Retina (tissue), 1 donor: ENCODE measurements around the gene ECT2L.
A peak's percentile ranks its signal among the peaks of the same experiment; 100 is the strongest.

Experiments
- DNase-seq: peaks from one replicate; pipeline ENCODE4 v3.0.0-alpha.2; 2016

The ECT2L gene

GRCh38 chr6:138806889-138807288 is 11.0 kb downstream of the ECT2L start:
- DNase-seq = no peak

DNA sequence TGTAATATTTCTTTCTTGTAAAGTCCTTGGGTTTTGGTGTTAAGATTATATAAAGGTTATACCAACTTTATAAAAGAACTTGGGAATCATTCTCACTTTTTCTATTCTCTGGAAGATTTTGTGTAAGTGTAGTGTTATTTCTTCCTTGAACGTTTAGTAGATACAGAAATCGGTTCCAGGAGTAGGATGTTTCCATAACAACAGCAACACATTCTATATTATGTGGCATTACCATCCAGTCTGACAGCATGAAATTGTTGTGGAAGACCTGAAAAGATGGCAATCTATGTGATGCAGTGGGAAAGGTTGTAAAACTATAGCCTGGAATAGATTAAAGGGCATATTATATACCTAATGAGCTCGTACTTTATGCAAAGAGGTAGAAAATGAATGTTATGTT is 13.8 kb downstream of the ECT2L start:
- DNase-seq = no peak

GRCh38 chr6:138811866-138812265 is 16.0 kb downstream of the ECT2L start:
- DNase-seq = no peak

DNA sequence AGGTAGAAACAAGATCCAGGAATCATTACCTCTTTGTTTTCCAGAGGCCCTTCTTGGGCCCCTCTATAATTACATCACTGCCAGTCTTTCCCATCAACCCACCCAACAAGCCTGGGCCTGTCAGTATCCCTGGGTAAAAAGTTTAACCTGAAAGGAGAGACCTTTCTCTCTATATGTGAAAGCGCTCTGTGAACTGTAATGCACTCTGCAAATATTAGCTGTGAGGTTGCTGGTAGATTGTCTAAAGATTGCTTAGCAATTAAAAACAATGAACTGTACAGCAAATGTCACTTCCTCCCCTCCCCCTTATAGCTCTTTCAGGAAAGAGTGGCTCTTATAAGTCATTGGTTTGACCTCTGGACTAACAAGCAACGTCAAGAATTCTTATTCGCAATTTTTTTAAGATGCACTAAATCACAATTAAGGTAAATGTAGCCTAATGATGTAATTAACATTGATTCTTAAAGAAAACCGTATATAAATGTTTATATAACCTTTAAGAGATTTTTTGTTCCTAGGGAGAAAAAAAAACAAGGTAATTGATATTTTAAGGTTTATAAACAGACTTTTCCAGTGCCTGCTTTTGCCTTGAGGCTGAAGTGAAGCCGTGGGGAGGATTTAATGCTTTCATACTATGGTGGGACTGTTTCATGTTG is 18.4 kb downstream of the ECT2L start:
- DNase-seq = no peak

DNA sequence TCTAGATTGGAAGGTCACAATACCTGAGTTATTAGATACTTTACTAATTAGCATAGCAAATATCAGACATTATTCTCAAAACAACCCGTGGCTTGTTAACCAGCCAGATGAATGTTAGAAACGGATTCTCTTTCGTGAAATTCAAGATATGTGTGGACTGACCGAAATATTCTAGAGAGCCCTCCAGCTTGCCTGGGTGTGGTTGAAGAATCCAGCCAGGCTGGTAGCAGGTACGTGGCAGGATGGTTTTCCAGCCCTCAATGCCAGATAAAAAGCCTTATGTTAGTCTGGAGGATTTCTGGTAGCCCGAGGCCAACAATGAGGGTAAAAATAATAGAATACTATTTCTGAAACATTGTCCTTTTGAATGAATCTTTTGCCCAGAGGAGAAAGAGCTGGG is 19.3 kb downstream of the ECT2L start:
- DNase-seq = no peak

DNA sequence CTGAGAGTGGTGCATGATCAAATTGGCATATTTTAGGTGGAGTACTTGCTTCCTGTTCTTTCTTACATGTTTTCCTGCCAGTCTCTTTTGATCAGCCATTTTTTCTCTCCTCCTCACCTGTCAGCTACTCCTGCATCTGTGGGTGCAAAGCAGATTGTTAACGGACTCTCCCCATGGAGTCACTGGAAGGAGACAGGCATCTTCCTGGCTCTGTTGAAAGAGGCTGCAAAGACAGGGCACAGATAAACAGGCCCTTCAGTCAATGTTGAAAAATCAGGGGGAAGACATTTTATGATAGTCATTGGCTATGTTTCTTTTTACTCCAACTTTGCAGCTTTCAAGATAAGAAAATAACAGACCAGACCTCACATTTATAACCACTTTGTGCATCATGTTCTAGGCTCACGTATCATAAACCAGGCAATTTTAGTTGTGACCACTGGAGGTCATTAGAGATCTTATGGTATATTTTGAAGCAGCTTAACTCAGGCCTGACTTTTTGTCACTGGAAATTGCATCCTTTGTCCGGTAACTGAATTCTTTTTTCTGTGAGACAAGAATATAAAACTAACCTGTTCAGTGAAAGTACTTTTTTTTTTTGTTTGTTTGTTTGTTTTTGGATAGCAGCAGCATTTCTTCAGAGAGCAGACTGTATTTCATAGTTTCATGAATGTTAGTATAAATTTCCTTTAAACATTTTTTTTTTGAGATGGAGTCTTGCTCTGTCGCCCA is 20.1 kb downstream of the ECT2L start:
- DNase-seq = peak; percentile 54

DNA sequence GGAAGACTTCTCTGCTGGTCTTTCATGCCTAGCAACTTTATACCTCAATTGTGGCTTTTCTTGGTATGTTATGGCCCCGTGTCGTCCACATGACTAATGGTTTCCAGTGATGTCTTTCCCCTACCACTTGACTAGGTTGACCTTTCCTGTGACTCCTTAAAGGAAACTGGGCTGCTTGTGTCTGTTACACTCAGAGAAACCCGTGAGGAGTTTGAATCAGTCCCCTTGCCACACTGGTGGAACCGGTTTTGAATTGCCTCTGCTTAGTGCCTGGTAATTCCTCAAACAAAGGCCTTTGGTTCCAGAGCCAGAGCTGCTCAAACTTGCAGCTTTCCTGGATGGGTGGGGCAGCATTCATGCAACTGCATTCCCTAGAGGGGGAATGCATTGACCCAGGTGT is 21.9 kb downstream of the ECT2L start:
- no peak for DNase-seq

DNA sequence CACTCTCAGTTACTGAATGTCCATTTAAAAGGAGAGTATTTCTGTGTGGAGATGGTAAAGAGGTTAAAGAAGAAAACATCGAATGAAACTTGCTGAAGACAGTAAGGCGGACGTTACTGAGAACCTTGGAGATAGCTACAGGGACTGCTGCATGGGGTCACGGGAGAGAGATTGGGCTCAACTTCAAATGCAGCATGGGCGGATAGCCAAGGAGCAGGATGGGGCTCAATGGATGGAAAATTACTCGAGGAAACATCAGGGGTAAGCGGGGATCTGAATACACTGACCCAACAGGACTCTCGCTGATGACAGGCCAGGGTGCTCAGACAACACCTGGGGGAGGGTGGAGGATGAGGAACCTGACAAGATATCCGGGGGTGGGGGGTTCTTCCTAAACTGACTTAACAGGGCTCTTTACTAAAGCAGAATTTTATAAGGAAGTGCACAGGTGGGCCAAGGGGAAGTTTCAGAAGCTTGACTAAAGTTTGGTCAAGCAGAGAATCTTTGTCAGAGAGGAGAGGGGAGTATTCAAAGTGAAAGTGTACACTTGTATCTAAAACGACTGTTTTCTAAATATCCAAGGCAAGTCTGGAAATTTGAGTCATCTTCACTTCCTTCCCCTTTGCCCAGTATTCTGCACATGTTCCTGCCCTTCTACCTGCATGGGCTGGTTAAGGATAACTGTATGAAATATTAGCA is 22.8 kb downstream of the ECT2L start:
- no peak for DNase-seq

- DNase-seq = no peak
Observed at GRCh38 chr6:138821519-138821918, 25.6 kb downstream of the ECT2L start.

DNA sequence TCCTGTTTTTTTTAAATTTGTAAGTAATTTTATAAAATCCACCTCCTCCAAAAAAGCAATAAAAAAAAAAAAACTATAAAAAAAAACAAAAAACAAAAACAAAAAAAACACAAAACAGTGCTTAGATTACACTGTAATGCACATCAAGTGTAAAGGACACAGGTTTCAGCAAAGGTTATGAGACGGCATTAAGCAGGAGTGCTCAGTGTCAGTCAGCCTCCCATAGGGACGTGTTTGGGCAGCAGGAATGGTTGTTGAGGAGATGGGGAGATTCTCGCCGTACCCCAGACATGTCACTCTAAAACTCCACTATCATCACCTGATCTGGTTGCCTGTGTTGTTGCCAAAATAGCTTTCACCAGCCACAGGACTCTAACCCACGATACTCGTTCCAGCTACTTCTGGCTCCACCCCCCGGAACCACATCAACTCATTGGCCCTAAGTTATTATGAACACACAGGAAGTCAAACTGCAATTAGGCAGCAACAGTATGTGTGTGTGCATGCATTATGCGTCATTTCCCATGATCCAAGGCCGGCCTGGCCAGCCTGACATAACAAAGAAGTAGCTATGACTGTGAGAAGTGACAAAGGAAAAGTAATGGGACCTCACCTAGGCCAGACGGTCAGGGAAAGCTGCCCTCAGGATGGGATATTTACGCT is 28.7 kb downstream of the ECT2L start:
- no peak for DNase-seq

DNA sequence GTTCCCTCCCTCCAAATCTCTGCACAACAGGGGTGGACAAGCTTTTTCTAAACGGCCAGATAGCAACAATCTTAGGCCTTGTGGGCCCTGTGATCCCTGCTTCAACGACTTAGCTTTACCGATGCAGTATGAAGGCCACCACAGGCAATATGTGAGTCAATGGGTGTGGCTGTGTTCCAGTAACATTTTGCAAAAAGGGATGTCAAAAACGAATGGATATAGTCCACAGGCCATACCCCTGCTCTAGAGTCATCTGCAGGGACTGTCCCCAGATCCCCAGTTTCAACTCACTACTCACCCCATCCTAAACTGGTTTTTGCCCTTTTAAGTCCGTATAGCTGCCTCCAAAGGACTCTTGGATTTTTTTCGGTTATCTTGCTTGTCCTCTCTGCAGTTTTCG is 34.4 kb downstream of the ECT2L start:
- DNase-seq = no peak

- DNase-seq = no peak
Observed at GRCh38 chr6:138832182-138832581, 36.3 kb downstream of the ECT2L start.

GRCh38 chr6:138833816-138834539 is 38.1 kb downstream of the ECT2L start:
- no peak for DNase-seq

- no peak for DNase-seq
Observed at GRCh38 chr6:138837246-138837645, 41.4 kb downstream of the ECT2L start.

DNA sequence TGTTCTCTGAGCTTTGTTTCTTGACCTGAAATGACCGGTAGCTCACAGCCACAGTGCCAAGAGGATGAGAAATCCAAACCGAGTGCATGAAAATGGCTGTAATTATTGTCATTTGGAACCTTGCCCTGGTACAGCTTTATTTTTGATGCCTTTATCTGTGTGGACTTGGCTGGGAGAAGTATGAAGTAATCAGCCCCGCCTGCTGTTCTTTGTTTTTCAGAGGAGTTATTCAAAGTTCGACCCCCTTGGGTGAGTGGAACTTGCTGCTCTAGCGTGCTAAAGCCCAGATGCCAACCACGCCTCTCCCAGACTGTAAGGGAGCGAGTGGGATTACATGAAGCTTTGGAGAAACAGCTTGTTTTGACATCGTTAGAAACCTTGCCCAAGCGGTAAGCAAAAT is 48.3 kb downstream of the ECT2L start:
- DNase-seq = no peak

- DNase-seq = no peak
Observed at GRCh38 chr6:138847884-138848283, 52.0 kb downstream of the ECT2L start.

DNA sequence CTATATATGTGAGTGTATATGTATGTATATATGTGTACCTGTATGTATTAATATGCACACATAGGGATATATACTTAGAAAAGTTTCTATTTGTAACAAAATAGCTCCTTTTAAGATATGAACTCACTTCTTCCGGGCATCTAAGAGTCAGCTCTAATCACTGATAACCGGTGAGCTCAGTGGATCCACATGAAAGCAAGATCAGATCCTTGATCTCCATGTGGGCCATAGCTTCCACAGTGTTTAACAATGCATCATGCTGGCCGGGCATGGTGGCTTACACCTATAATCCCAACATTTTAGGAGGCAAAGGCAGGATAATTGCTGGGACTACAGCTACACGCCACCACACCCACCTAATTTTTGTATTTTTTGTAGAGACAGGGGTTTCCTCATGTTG is 52.6 kb downstream of the ECT2L start:
- no peak for DNase-seq

- no peak for DNase-seq
Observed at GRCh38 chr6:138849791-138850190, 53.9 kb downstream of the ECT2L start.

GRCh38 chr6:138856654-138857053 is 60.8 kb downstream of the ECT2L start:
- DNase-seq = no peak

GRCh38 chr6:138857775-138858174 is 61.9 kb downstream of the ECT2L start:
- no peak for DNase-seq

GRCh38 chr6:138862456-138862855 is 66.6 kb downstream of the ECT2L start:
- no peak for DNase-seq

DNA sequence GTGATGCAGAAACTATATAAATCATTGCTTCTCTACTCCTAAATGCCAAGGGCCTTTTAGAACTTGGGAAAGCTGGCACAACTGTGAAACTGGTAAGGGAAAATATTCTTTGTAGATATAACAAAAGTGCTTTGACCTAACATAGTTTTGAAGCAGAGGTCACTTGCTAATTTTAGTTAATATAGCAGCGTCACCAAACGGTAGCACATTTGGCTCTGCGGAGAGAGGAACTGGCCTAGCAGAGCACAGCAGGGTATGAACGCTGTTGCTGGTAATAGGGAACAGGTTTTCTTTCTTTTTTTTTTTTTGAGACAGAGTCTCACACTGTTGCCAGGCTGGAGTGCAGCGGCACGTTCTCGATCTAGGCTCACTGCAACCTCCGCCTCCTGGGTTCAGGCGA is 67.4 kb downstream of the ECT2L start:
- peak; percentile 18 for DNase-seq

GRCh38 chr6:138864343-138864890 is 68.5 kb downstream of the ECT2L start:
- DNase-seq = no peak
